ENCODE measurements around the gene CTSA.

- TF ChIP-seq, protein P1, sequence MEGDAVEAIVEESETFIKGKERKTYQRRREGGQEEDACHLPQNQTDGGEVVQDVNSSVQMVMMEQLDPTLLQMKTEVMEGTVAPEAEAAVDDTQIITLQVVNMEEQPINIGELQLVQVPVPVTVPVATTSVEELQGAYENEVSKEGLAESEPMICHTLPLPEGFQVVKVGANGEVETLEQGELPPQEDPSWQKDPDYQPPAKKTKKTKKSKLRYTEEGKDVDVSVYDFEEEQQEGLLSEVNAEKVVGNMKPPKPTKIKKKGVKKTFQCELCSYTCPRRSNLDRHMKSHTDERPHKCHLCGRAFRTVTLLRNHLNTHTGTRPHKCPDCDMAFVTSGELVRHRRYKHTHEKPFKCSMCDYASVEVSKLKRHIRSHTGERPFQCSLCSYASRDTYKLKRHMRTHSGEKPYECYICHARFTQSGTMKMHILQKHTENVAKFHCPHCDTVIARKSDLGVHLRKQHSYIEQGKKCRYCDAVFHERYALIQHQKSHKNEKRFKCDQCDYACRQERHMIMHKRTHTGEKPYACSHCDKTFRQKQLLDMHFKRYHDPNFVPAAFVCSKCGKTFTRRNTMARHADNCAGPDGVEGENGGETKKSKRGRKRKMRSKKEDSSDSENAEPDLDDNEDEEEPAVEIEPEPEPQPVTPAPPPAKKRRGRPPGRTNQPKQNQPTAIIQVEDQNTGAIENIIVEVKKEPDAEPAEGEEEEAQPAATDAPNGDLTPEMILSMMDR (IDR thresholded peaks at IDR 0.05), result no peak
- no peak for TF ChIP-seq ZFX (IDR thresholded peaks at IDR 0.05; ENCODE audit: borderline replicate concordance)
These were observed 8.1 kb downstream of the CTSA start for GRCh38 chr20:45899046-45899835.

Measured in 22Rv1 (cell line).